H9 (cell line): ENCODE measurements around the gene ZFPM1. TPM values are rescaled to one million over a fixed set of nuclear protein-coding genes. Genes with fewer than 3 reads are reported as not detected.

Source experiments
- DNase-seq: peaks from one replicate; pipeline ENCODE4 v3.0.0-alpha.2; 2017
- H2AFZ ChIP-seq: one replicate; pipeline ENCODE4 v1.6.1; 2013; ENCODE audit warnings: mild to moderate bottlenecking, low read length, control low read depth, moderate library complexity
- H2AK5ac ChIP-seq: 2 replicates; pipeline ENCODE4 v1.6.1; 2013; ENCODE audit warnings: low read length, control low read depth, mixed read lengths; ENCODE audit not compliant: insufficient read length
- H2BK120ac ChIP-seq: one replicate; pipeline ENCODE4 v1.6.1; 2013; ENCODE audit warnings: low read depth, mild to moderate bottlenecking, low read length, control low read depth, inconsistent platforms; ENCODE audit not compliant: poor library complexity, severe bottlenecking
- H2BK12ac ChIP-seq: 2 replicates; pipeline ENCODE4 v1.6.1; 2013; ENCODE audit warnings: low read length, control low read depth, mixed read lengths, low read depth; ENCODE audit not compliant: insufficient read length
- H2BK15ac ChIP-seq: 2 replicates; pipeline ENCODE4 v1.6.1; 2013; ENCODE audit warnings: low read depth, low read length, control low read depth
- H2BK20ac ChIP-seq: one replicate; pipeline ENCODE4 v1.6.1; 2013; ENCODE audit warnings: low read depth, mild to moderate bottlenecking, low read length, control low read depth, inconsistent platforms; ENCODE audit not compliant: poor library complexity, severe bottlenecking
- H2BK5ac ChIP-seq: 2 replicates; pipeline ENCODE4 v1.6.1; 2013; ENCODE audit warnings: low read length, control low read depth, mixed read lengths; ENCODE audit not compliant: insufficient read length
- H3K14ac ChIP-seq: 2 replicates; pipeline ENCODE4 v1.6.1; 2013; ENCODE audit warnings: low read length, control low read depth; ENCODE audit not compliant: insufficient read depth
- H3K18ac ChIP-seq: 2 replicates; pipeline ENCODE4 v1.6.1; 2013; ENCODE audit warnings: low read depth, mild to moderate bottlenecking, mixed read lengths, low read length, control low read depth; ENCODE audit not compliant: insufficient read length
- H3K23ac ChIP-seq: 2 replicates; pipeline ENCODE4 v1.6.1; 2013; ENCODE audit warnings: low read length, control low read depth, mixed read lengths, low read depth; ENCODE audit not compliant: insufficient read length
- H3K23me2 ChIP-seq: 2 replicates; pipeline ENCODE4 v1.6.1; 2013; ENCODE audit warnings: low read depth, mild to moderate bottlenecking, mixed read lengths, low read length, control low read depth; ENCODE audit not compliant: insufficient read length, poor library complexity, severe bottlenecking
- H3K27ac ChIP-seq: 2 replicates; pipeline ENCODE4 v1.5.1; 2013; ENCODE audit warnings: low read length, control low read depth, mixed read lengths, low read depth; ENCODE audit not compliant: insufficient read length
- H3K27me3 ChIP-seq: 2 replicates; pipeline ENCODE4 v1.6.1; 2013; ENCODE audit warnings: low read length, control low read depth, inconsistent platforms; ENCODE audit not compliant: insufficient read depth
- H3K4ac ChIP-seq: 2 replicates; pipeline ENCODE4 v1.6.1; 2013; ENCODE audit warnings: low read depth, mild to moderate bottlenecking, control low read depth, inconsistent platforms, low read length, moderate library complexity
- H3K4me1 ChIP-seq: 2 replicates; pipeline ENCODE4 v1.6.1; 2013; ENCODE audit warnings: low read length, control low read depth, inconsistent platforms; ENCODE audit not compliant: insufficient read depth
- H3K4me2 ChIP-seq: 2 replicates; pipeline ENCODE4 v1.6.1; 2013; ENCODE audit warnings: low read length, control low read depth, mixed read lengths; ENCODE audit not compliant: insufficient read length, insufficient read depth
- H3K56ac ChIP-seq: 2 replicates; pipeline ENCODE4 v1.6.1; 2013; ENCODE audit warnings: low read depth, mild to moderate bottlenecking, mixed read lengths, low read length, control low read depth; ENCODE audit not compliant: insufficient read length
- H3K79me1 ChIP-seq: 2 replicates; pipeline ENCODE4 v1.6.1; 2013; ENCODE audit warnings: low read depth, mild to moderate bottlenecking, moderate library complexity, low read length, control low read depth, inconsistent platforms; ENCODE audit not compliant: insufficient read depth, poor library complexity, severe bottlenecking
- H3K79me2 ChIP-seq: 2 replicates; pipeline ENCODE4 v1.6.1; 2013; ENCODE audit warnings: low read length, control low read depth, inconsistent platforms; ENCODE audit not compliant: insufficient read depth
- H3K9ac ChIP-seq: 2 replicates; pipeline ENCODE4 v1.6.1; 2013; ENCODE audit warnings: low read length, control low read depth, mixed read lengths; ENCODE audit not compliant: insufficient read length; ENCODE audit errors: extremely low read depth
- H3K9me3 ChIP-seq: one replicate; pipeline ENCODE4 v1.6.1; 2013; ENCODE audit warnings: low read depth, low read length, inconsistent platforms; ENCODE audit not compliant: control insufficient read depth
- H3T11ph ChIP-seq: one replicate; pipeline ENCODE4 v1.6.1; 2013; ENCODE audit warnings: mild to moderate bottlenecking, low read length, control low read depth, inconsistent platforms
- H4K20me1 ChIP-seq: one replicate; pipeline ENCODE4 v1.6.1; 2013; ENCODE audit not compliant: control insufficient read depth, insufficient read length, insufficient read depth
- H4K5ac ChIP-seq: 2 replicates; pipeline ENCODE4 v1.6.1; 2013; ENCODE audit warnings: low read depth, mild to moderate bottlenecking, mixed read lengths, low read length, control low read depth; ENCODE audit not compliant: insufficient read length
- H4K8ac ChIP-seq: replicated peaks from 2 replicates; pipeline ENCODE4 v1.6.1; 2013; ENCODE audit warnings: low read length, control low read depth, mixed read lengths, low read depth; ENCODE audit not compliant: insufficient read length
- H4K91ac ChIP-seq: 2 replicates; pipeline ENCODE4 v1.6.1; 2013; ENCODE audit warnings: low read depth, mild to moderate bottlenecking, moderate library complexity, mixed read lengths, low read length, control low read depth; ENCODE audit not compliant: insufficient read length
- H3K27ac Mint-ChIP-seq, 3 experiments: 2 replicates in 2 of 3; 3 replicates in 1 of 3; pipeline ENCODE4 v1.8.0; 2020 to 2021; ENCODE audit warnings: mixed read lengths in 3 of 3, mild to moderate bottlenecking in 1 of 3, moderate library complexity in 1 of 3
- H3K27me3 Mint-ChIP-seq: 2 replicates; pipeline ENCODE4 v1.8.0; 2021; ENCODE audit warnings: low read depth, mild to moderate bottlenecking, moderate library complexity, mixed read lengths
- H3K36me3 Mint-ChIP-seq, 3 experiments: 2 replicates in 2 of 3; 3 replicates in 1 of 3; pipeline ENCODE4 v1.8.0; 2020 to 2021; ENCODE audit warnings: low read depth in 3 of 3, mixed read lengths in 3 of 3; ENCODE audit not compliant: insufficient read depth in 1 of 3
- H3K4me1 Mint-ChIP-seq, 2 experiments: 2 replicates each; pipeline ENCODE4 v1.8.0; 2020; ENCODE audit warnings: mixed read lengths in 2 of 2
- H3K4me3 Mint-ChIP-seq, 2 experiments: 2 replicates in 1 of 2; 3 replicates in 1 of 2; pipeline ENCODE4 v1.8.0; 2020 to 2021; ENCODE audit warnings: mild to moderate bottlenecking in 2 of 2, mixed read lengths in 2 of 2, moderate library complexity in 1 of 2
- H3K9me3 Mint-ChIP-seq, 2 experiments: 2 replicates in 1 of 2; 3 replicates in 1 of 2; pipeline ENCODE4 v1.8.0; 2020; ENCODE audit warnings: mild to moderate bottlenecking in 2 of 2, mixed read lengths in 2 of 2, moderate library complexity in 1 of 2
- WGBS: extraction: QIAGEN DNeasy Blood & Tissue Kit; methylation state at CpG from one replicate; pipeline ENCODE4 v1.1.7; 2013; ENCODE audit warnings: missing lambda C conversion rate, low lambda C conversion rate, mixed read lengths; ENCODE audit not compliant: insufficient read length; ENCODE audit errors: extremely low coverage; 5-methylcytosine and 5-hydroxymethylcytosine counted together
- total RNA-seq: library from RNA; stranded (reverse); gene quantifications from 2 replicates; pipeline ENCODE4 v1.2.1, GENCODE V29; 2021
- TF ChIP-seq, protein P1 (sequence below): fragments of 200-600 bp; sonication (generic); conservative IDR thresholded peaks from 3 replicates; pipeline ENCODE4 v1.8.0; 2021; ENCODE audit warnings: antibody characterized with exemption, mild to moderate bottlenecking

Gene ZFPM1
- total RNA-seq, 1 experiment from 2014 or later, result 3.6 TPM

DNA sequence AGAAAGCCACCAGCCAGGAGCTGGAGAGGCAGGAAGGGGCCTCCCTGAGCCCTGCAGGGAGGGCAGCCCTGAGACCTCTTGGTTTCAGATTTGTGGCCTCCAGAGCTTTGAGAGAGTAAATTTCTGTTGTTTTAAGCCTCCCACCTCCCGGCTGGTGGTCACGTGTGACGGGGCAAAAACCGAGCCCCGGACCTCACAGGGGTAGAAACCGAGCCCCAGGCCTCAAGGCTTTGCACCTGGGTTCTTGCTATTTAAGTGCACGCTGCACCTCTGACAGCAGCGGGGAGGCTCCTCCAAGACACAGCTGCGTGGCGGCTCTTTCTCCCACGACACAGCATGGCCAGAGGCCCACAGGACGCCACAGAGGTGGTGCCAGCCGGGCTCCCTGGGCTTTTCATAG, 99.7 kb downstream of the ZFPM1 start:
- Histone ChIP-seq H3K79me1 (no peaks in the 10 kb centered on the region), H2BK12ac (no peak overlapping the region), H3T11ph (no peak overlapping the region), H4K8ac (no peak overlapping the region), H3K4me2 (no peak overlapping the region), H3K14ac (no peak overlapping the region), H4K91ac (no peak overlapping the region), H3K27ac (no peak overlapping the region), H3K18ac (no peak overlapping the region), H2BK20ac (no peak overlapping the region), H3K23ac (no peak overlapping the region), H4K5ac (no peak overlapping the region), H3K9me3 (no peaks in the 10 kb centered on the region), H3K23me2 (no peaks in the 10 kb centered on the region), H3K4ac (no peak overlapping the region), H3K9ac (no peak overlapping the region), H2AK5ac (no peak overlapping the region), H4K20me1 (no peaks in the 10 kb centered on the region), H3K4me1 (no peaks in the 10 kb centered on the region), H3K79me2 (no peaks in the 10 kb centered on the region), H2AFZ (no peak overlapping the region), H3K56ac (no peak overlapping the region), H2BK15ac (no peak overlapping the region), H3K27me3 (no peaks in the 10 kb centered on the region; the same call in 1 of the 2 replicates), H2BK120ac (no peak overlapping the region), H2BK5ac (no peak overlapping the region)
- Mint-ChIP-seq H3K27me3 (peaks cover 35% of the 10 kb centered on the region), H3K4me3 (no peak overlapping the region), H3K9me3 (peaks cover 3 to 4% of the 10 kb centered on the region in 2 experiments; a peak in 2 of 5 replicates), H3K27ac (no peak overlapping the region; a peak in 1 of 7 replicates), H3K36me3 (no peaks in the 10 kb centered on the region; a peak in 1 of 7 replicates), H3K4me1 (peaks cover 4 to 22% of the 10 kb centered on the region in 2 experiments; a peak in 3 of 4 replicates)
- WGBS, result no CpG with 5 or more reads among the region's 13 CpGs
- TF ChIP-seq, protein P1, sequence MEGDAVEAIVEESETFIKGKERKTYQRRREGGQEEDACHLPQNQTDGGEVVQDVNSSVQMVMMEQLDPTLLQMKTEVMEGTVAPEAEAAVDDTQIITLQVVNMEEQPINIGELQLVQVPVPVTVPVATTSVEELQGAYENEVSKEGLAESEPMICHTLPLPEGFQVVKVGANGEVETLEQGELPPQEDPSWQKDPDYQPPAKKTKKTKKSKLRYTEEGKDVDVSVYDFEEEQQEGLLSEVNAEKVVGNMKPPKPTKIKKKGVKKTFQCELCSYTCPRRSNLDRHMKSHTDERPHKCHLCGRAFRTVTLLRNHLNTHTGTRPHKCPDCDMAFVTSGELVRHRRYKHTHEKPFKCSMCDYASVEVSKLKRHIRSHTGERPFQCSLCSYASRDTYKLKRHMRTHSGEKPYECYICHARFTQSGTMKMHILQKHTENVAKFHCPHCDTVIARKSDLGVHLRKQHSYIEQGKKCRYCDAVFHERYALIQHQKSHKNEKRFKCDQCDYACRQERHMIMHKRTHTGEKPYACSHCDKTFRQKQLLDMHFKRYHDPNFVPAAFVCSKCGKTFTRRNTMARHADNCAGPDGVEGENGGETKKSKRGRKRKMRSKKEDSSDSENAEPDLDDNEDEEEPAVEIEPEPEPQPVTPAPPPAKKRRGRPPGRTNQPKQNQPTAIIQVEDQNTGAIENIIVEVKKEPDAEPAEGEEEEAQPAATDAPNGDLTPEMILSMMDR, result no peak
- DNase-seq, result no peak
